ENCODE results near the gene LTBR.
"Not testable (repeated sequence)": the region's sequence is repeated elsewhere in the genome, so short reads cannot be mapped to it uniquely, and the experiment has no call there.

The LTBR gene

DNA sequence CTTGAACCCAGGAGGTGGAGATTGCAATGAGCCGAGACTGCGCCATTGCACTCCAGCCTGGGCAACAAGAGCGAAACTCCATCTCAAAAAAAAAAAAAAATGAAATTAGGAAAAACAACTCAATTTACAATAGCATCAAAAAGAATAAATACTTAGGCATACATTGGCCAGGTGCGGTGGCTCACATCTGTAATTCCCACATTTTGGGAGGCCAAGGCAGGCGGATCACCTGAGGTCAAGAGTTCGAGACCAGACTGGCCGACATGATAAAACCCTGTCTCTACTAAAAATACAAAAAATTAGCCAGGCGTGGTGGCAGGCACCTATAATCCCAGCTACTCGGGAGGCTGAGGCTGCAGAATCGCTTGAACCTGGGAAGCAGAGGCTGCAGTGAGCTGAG is 43.8 kb downstream of the LTBR start:
- DNase-seq = not testable (repeated sequence)

DNA sequence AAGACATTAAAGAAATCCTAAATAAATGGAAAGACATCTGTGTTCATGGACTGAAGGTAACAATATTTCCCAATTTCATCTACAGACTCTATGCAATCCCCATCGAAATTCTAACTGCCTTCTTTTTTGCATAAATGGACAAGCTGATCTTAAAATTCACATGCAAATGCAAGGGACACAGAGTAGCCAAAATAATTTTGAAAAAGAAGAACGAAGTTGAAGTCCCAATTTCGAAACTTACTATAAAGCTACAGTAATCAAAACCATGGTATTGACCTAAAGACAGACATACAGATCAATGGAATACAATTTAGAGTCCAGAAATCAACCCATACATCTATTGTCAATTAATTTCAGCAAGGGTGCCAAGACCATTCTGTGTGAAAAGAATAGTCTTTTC is 44.4 kb downstream of the LTBR start:
- no peak for DNase-seq

- DNase-seq = peak; percentile 53
Observed at GRCh38 chr12:6430124-6430989, 46.4 kb downstream of the LTBR start.

GRCh38 chr12:6432991-6433390 is 49.0 kb downstream of the LTBR start:
- no peak for DNase-seq

- no peak for DNase-seq
Observed at GRCh38 chr12:6434205-6435140, 50.5 kb downstream of the LTBR start.

GRCh38 chr12:6435961-6436715 is 52.2 kb downstream of the LTBR start:
- no peak for DNase-seq

DNA sequence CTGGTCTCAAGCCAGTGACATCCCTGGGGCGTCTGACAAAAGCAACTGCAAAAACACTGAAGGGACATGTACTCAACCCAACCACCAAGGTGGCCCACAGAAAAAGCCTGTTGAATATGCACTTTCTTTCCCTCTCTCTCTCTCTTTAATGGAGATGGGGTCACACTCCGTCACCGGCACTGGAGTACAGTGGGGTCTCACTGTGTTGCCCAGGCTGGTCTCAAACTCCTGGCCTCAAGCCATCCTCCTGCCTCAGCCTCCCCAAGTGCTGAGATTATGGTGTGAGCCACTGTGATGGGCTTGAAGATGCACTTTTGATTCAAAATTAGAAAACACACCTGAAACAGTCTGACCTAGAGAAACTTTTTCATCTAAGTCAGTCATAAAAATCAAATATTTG is 53.6 kb downstream of the LTBR start:
- DNase-seq = no peak

DNA sequence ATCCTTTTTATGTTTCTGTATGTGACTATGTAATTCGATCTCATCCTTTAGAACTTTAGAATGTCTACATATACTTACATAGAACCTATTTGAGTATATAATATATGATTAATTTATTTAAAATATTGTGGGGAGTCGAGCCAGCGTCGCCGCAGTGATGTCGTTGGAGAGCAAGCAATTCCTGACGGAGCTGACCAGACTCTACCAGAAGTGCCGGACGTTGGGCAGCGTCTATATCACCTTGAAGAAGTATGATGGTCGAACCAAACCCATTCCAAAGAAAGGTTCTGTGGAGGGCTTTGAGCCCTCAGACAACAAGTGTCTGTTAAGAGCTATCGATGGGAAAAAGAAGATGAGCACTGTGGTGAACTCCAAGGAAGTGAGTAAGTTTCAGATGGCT is 54.4 kb downstream of the LTBR start:
- DNase-seq = no peak

DNA sequence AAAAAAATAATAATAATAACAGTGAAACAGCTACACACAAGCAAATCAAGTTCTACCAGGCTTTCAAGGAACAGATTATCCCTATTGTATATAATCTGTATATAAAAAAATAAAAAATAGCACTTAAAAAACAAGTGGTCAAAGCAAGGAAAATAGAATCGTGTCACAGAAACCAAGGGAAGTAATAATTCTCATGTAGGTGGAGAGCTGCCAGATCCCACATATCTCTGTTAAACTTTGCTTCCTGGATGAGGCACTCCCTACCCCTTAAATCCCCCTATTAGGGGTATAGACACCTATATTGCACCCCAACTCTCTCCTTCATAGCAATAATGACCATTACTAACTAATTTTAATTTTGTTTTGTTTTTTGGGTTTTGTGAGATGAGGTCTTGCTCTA is 56.4 kb downstream of the LTBR start:
- no peak for DNase-seq

Measured in NCI-H774 (cell line).